HG03354 (cell line): Measurements from ENCODE around the gene UBE2J2.

Experiments
- ATAC-seq: cut with Tn5 transposase; IDR thresholded peaks from one replicate; pipeline ENCODE4 v1.9.1; 2021; ENCODE audit warnings: mild to moderate bottlenecking; ENCODE audit not compliant: unreplicated experiment, poor library complexity, severe bottlenecking

Gene UBE2J2

DNA sequence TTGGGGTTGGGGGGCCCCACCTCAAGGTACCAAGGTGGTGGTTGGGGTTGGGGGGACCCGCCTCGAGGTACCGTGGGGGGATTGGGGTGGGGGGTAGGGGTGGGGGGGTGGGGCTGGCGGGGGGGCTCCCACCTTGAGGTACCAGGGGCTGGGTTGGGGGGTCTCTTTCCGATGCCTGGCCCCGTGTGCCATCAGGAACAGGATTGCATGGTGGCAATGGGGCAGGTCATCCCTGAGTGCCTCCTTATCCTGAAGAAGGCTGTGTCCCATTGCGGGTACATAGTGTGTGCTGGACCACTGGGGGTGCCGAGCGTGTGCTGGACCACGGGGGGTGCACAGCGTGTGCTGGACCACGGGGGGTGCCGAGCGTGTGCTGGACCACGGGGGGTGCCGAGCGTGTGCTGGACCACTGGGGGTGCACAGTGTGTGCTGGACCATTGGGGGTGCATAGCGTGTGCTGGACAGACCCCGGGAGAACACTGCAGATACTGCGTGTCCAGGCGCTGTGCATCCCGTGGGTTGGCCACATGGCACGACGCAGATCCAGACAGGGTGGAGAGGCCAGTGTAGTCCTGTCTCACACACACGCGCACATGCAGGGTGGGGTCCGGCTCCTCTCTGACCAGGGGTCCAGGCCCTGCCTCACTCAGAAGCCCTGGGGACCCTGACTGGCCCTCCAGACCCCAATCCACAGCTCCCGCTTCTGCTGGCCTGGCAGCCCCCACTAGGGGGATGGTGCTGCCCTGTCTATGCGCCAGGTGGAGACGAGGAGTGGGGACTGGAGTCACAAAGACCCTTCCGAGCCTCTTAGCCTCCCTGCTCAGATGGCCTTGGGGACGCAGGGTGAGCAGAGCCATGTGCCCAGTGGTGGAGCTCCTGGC, 10.8 kb upstream of the UBE2J2 start:
- no peak for ATAC-seq

- no peak for ATAC-seq
Observed at GRCh38 chr1:1283821-1284220, 10.2 kb upstream of the UBE2J2 start.

GRCh38 chr1:1282998-1283397, 9.3 kb upstream of the UBE2J2 start:
- ATAC-seq = no peak

- no peak for ATAC-seq
Observed at GRCh38 chr1:1281533-1282321, 8.1 kb upstream of the UBE2J2 start.

- ATAC-seq = no peak
Observed at GRCh38 chr1:1280782-1281481, 7.3 kb upstream of the UBE2J2 start.

DNA sequence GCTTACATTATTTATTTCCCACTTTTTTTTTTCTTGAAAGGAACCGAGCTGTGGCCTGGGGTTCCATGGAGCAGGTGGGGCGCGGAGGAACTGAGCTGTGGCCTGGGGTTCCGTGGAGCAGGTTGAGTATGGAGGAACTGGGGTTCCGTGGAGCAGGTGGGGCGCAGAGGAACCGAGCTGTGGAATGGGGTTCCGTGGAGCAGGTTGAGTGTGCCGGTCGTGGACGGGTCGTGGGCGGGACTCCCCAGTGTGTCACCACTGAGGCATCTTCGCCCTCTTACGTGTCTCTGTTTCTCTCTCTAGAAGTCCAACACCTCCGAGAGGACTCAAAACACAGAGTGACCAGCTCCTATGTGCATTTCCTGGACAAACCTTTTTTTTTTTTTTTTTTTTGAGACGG, 5.4 kb upstream of the UBE2J2 start:
- ATAC-seq = no peak

GRCh38 chr1:1278620-1279019, 5.0 kb upstream of the UBE2J2 start:
- ATAC-seq = no peak

DNA sequence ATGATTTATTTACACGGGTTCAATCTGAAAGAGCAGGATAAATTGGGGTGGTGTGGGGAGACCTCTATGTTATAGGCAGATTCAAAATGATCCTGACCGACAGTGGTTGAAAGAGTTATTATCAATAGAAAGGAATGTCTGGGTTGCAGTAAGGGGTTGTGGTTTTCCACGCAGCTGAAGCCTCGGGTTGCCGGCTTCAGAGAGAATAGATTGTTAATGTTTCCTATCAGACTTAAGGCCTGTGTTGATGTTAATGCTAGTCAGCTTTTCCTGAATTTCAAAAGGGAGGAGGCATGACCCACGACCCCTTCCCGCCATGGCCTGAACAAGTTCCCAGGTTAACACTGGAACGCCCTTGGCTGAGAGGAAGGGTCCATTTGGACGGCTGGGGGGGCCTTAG, 2.2 kb upstream of the UBE2J2 start:
- no peak for ATAC-seq

DNA sequence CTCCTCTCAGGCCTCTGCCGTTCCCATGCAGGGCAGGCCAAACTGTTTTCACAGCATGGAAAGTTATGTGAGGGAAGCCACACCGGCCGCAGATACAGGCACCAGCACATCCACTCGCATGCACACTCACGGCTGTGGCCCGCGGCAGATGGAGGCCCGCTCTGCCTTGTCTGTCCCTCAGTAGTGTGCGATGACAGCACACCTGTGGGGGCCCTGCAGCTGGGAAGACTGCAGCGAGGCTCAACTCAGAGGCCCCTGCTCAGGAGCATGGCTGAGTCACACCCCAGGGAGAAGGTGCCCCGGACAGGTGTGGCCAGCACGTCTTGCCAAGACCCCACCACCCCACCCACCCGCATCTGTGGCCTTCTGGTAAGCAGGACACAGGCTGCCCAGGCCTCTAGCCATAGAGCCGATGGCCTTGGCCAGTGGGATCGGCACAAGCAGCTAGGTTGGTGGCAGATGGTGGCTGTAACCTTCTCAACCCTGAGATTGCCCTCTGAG, 1.3 kb upstream of the UBE2J2 start:
- no peak for ATAC-seq

DNA sequence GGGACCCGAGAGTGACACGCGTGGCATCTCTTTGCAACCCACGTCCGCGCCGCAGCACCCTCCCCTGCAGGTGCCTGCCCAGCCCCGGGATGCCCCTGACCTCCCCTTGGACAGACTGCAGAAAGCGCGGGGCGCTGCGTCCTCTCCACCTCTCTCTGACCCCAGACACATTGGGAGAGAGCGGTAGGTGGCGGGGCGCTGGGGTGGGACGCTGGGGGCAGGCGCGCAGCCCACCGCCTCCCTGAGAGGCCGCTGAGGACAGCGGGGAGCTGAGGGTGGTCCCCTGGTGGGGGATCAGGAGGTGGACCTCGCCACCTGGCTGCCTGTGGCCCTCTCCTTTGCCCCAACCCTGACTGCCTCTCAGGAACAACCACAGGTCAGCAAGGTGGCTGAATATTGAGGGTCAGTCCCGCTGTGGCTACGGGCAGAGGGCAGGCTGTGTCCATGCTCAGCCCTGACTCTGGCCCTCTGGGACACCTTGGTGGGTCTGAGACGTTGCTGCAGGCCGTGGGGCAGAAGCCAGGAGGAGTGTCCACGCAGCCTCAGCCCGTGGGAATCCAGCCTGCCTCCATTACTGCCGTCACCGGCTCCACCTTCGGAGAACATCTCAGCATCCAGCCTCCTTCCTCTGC, 761 bp upstream of the UBE2J2 start:
- no peak for ATAC-seq

GRCh38 chr1:1273209-1273511, 494 bp downstream of the UBE2J2 start:
- peak; percentile 21 for ATAC-seq

DNA sequence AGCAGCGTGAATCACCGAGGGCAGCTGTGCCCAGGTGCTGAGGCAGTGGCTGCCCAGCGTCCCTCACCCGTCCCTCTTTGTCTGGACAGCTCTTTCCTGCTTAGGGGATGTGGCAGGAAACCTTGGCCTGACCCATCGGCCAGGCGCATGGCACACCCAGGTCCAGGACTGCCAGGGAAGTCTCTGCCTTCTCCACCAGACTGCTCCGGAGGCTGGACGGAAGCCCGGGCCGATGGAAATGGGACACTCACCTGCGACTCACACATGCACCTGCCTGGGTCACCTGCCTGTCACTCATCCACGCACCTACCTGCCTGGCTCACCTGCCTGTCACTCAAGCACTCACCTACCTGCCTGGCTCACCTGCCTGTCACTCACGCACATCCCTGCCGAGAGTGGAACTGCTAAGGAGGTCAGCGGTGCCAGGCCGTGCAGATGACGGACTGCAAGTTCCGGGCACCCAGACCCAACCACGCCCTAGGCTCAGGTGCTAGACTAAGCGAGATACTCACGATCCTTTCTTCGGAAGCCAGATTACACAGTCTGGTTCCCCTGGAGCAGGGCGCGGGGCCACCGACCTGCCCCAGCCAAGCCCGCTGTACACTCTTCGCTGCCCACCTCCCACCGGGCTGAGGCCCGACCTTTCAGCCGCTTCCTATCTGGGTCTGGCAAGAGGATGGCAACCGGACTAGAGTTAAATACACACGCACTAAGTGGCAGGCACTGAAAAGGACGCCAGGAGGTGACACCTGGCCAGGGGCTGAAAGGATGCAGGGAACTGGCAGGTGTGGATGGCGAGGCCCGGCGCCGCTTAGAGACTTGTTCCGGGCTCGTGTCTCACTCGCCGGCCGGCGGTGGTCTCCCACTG, 1.1 kb downstream of the UBE2J2 start:
- peak; percentile 15 for ATAC-seq

- ATAC-seq = no peak
Observed at GRCh38 chr1:1270813-1271212, 2.8 kb downstream of the UBE2J2 start.

GRCh38 chr1:1268284-1268682, 5.4 kb downstream of the UBE2J2 start:
- no peak for ATAC-seq

DNA sequence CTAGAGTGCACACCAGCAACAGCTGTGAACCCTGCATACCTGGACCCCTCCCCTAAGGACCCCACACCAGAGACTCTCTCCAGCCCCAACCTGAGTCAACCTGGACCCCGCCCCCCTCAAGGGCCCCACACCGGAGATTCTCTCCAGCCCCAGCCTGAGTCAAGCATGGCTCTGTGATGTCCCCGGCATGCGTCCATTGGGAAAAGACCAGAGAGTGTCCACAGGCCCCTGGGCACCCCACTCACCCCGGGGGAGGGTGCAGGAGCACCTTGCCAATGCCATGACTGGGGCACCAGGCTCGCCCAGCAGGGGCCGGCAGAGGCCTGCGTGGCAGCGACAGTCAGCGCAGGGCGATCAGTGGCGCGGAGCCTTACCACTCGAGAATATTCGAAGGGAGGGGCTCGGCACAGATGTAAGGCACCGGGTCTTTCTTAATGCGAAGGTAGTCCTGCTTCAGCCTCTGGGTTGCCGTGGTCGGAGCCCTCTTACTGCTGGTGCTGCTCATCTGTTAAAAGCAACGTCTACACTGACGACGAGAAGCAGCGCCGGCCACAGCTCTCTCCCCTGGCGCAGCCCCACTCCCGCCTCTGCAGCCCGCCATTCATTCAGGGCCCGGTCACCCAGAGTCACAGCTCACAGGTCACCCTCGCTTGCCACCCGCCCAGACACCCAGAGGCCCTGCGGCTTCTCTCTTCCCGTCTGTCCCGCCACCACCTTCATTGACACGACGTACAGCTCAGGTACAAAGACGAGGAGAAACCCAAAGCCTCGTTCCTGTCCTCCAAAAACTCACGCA, 6.0 kb downstream of the UBE2J2 start:
- no peak for ATAC-seq

DNA sequence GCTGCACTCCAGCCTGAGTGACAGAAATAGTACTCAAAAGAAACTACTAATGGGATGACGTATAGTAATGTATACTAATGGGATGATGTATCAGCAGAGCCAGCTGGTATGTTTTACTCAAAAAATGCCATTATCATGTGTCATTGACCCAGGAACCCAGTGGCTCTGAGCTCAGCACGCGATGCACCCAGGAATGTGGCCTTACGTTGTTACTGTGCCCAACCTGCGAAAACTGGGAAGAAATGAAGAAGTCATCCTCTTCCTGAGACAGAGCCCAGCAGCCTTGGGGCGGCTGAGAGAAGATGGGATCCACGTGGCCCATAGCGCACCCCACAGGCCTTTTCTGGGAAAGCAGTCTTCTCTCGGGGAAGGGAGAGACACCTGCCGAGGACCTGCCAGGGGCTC, 8.8 kb downstream of the UBE2J2 start:
- no peak for ATAC-seq

GRCh38 chr1:1264026-1264425, 9.6 kb downstream of the UBE2J2 start:
- no peak for ATAC-seq

DNA sequence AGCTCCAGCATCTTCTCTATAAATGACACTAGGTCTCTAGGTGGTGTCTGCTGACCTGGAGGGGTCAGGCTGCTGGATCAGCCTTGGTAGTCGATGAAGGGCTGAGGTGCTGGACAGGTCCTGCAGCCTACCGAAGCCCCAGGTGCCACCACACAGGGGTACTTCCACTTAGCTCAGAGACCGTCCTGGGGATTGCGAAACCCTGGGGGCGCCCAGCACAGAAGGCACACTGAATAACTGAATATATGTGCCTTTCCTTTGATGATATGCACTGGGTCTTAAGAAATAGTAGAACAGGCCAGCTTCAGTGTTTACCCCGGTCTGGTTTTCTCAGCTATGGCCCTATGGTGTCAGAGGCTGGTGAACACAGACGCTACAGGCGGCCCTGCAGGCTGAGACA, 10.9 kb downstream of the UBE2J2 start:
- ATAC-seq = no peak
